HT1080 (cell line): Measurements from ENCODE around the gene DACT3. TPM values are rescaled to one million over a fixed set of nuclear protein-coding genes. Genes with fewer than 3 reads are reported as not detected.

ENCODE experiments used
- DNase-seq: peaks from one replicate; pipeline ENCODE4 v3.0.0-alpha.2; 2015; ENCODE audit warnings: low read depth
- total RNA-seq: library from RNA; depleted of rRNA; stranded (reverse); fragments of >200 nt; shearing (Covaris generic); gene quantifications from 2 replicates; pipeline ENCODE4 v1.2.3, GENCODE V29; 2014

DACT3 gene
- total RNA-seq, 1 experiment from 2014 or later = 1.1 TPM

GRCh38 chr19:46614114-46614722 lies 46.8 kb downstream of the DACT3 start:
- peak; percentile 57 for DNase-seq

GRCh38 chr19:46613525-46613924 lies 47.5 kb downstream of the DACT3 start:
- no peak for DNase-seq

- no peak for DNase-seq
Measured at GRCh38 chr19:46611776-46612175, 49.2 kb downstream of the DACT3 start.

DNA sequence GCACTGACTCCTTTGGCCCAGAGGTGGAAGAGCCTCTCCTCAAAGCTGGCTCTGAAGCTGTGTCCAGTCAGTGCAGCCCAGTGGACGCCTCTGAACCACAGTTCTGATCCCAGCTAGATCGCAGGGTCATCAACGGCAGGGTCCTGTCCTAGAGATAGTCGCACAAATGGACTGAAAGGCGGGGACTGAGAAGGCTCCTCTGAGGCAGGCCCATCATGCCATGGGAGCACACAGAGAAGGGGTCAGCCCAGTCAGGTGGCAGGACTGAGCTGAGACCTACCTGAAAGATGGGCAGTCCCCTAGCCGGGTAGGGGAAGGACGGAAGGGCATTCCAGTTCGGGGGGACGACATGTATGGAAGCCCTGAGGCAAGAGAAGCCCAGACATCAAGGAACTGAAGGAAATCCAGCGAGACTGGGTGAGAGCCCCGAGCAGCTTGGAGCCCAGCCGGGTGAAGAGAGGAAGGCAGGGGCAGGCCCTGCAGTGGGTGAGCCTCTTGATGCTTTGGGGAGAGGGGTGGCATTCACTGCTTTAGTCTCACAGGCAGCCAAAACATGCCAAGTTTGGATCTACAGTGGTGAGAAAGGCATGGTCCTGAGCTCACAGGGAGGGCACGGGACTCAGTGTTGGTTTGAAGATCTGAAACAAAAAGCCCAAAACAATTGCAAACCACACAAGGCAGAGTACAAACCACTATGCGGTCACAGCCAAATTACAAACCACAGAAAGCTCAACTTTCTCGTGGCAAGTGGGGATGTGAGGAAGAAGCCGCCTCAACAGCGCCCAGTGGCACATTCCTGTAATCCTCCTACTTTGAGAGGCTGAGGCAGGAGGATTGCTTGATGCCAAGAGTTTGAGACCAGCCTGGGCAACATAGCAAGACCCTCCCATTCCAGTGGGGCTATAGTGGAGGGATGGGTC lies 49.9 kb downstream of the DACT3 start:
- DNase-seq = peak; percentile 37

DNA sequence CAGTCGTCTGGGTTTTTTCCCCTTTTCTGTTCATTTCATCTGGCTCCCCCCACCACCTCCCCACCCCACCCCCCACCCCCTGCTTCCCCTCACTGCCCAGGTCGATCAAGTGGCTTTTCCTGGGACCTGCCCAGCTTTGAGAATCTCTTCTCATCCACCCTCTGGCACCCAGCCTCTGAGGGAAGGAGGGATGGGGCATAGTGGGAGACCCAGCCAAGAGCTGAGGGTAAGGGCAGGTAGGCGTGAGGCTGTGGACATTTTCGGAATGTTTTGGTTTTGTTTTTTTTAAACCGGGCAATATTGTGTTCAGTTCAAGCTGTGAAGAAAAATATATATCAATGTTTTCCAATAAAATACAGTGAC lies 50.6 kb downstream of the DACT3 start:
- no peak for DNase-seq

- DNase-seq = no peak
Measured at GRCh38 chr19:46609511-46610412, 51.2 kb downstream of the DACT3 start.

DNA sequence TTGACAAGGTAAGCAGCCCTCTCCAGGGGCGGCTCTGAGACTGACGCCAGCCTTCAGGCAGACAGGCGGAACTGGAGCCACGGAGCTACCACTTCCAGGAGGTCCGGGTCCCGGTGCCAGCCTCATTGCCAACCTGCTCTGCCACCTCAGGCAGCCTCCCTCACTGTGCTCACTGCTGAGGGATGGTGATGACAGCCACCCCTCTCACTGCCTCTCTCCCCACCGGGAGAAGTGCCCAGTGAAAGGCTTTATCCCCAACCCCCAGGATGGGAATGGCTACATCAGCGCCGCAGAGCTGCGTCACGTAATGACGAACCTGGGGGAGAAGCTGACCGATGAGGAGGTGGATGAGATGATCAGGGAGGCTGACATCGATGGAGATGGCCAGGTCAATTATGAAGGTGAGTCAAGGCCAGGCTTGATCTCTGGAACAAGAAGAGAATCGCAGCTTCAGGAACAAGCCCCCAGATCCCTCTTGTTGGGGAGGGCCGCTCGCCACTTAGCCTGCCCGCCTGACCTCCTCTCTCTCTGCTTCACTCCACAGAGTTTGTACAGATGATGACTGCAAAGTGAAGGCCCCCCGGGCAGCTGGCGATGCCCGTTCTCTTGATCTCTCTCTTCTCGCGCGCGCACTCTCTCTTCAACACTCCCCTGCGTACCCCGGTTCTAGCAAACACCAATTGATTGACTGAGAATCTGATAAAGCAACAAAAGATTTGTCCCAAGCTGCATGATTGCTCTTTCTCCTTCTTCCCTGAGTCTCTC lies 52.2 kb downstream of the DACT3 start:
- DNase-seq = no peak

DNA sequence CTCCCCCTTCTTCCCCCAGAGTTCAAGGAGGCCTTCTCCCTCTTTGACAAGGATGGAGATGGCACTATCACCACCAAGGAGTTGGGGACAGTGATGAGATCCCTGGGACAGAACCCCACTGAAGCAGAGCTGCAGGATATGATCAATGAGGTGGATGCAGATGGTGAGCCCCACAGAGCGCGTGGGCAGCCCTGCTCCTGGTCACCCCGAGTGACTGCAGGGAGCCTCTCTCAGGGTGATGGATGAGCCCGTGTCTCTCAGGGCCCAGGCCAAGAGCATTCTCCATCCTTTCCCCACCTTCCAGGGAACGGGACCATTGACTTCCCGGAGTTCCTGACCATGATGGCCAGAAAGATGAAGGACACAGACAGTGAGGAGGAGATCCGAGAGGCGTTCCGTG lies 52.8 kb downstream of the DACT3 start:
- DNase-seq = no peak

- no peak for DNase-seq
Measured at GRCh38 chr19:46607448-46607841, 53.5 kb downstream of the DACT3 start.

GRCh38 chr19:46606681-46607447 lies 54.1 kb downstream of the DACT3 start:
- DNase-seq = no peak

DNA sequence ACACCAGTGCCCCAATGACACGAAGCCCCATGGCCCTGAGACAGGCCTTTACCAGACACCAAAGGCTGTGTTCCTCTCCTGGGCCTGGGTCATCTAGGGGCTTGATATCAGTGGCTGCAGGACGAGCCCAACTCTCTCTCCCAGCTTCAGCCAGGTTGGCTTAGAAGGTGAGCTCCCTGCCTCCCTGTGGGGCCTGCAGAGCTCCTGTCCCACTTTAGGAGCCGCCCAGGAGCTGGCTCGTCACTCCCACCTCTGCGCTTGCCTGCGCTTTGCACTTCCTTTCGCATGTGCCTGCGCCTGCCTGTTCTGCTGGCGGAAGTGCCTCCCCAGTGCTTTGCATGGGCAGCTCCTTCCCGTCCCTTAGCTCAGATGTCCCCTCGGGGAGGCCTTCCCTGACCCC lies 55.0 kb downstream of the DACT3 start:
- DNase-seq = no peak

DNA sequence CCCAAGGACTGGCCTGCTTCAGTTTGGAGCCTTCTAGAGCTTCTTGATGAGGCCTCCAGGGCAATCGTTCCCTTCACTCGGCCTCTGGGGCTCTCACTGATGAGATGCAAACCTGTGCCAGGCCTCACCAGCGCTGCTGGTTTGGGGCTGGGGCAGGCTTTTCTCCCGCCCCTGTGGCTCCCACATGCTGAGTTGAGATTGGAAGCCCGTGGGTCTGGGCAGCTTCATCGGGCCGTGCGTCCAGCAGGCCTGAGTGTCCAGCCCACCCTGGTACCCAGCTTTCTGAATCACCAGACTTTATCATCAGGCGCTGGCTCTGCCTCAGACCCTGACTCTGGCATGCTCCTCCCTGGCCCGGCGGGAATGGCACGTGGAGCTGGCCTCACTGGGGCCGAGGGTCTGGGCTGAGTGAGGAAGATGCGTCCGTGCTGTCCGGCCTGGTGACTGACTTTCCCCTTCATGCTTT lies 55.6 kb downstream of the DACT3 start:
- no peak for DNase-seq

- DNase-seq = no peak
Measured at GRCh38 chr19:46604781-46605355, 56.1 kb downstream of the DACT3 start.

GRCh38 chr19:46603752-46604231 lies 57.2 kb downstream of the DACT3 start:
- DNase-seq = no peak

- DNase-seq = no peak
Measured at GRCh38 chr19:46603195-46603637, 57.8 kb downstream of the DACT3 start.

GRCh38 chr19:46602392-46603194 lies 58.4 kb downstream of the DACT3 start:
- no peak for DNase-seq

- no peak for DNase-seq
Measured at GRCh38 chr19:46601318-46602224, 59.4 kb downstream of the DACT3 start, which contains the start of gene CALM3. Gene CALM3, plus strand, starts transcription at chr19:46601330. Its CDS starts 105 bp downstream, at chr19:46601435.
